22Rv1 (cell line): Measurements from ENCODE around the gene SLC22A31.

ENCODE experiments used
- H3K27ac ChIP-seq: fragments of 450-650 bp; 2 replicates; pipeline ENCODE4 v1.5.1; 2017
- ZFX ChIP-seq: fragments of 450-650 bp; IDR thresholded peaks from 2 replicates; pipeline ENCODE4 v1.6.1; 2017; ENCODE audit warnings: antibody characterized with exemption, borderline replicate concordance
- TF ChIP-seq, protein P1 (sequence below): fragments of 450-650 bp; IDR thresholded peaks from 2 replicates; pipeline ENCODE4 v1.5.1; 2017; ENCODE audit warnings: mild to moderate bottlenecking

The SLC22A31 gene

DNA sequence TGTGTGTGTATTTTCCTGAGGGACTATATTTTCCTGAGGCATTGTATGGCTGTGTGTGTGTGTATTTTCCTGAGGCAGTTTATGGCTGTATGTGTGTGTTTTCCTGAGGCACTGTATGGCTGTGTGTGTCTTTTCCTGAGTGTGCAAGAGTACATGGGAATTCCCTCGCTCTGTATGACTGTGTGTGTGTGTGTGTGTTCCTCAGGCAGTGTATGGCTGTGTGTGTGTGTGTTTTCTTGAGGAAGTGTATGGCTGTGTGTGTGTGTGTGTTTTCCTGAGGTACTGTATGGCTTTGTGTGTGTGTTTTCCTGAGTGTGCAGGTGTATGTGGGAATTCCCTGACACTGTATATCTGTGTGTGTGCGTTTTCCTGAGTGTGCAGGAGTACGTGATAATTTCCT lies 21.3 kb upstream of the SLC22A31 start:
- TF ChIP-seq, protein P1, sequence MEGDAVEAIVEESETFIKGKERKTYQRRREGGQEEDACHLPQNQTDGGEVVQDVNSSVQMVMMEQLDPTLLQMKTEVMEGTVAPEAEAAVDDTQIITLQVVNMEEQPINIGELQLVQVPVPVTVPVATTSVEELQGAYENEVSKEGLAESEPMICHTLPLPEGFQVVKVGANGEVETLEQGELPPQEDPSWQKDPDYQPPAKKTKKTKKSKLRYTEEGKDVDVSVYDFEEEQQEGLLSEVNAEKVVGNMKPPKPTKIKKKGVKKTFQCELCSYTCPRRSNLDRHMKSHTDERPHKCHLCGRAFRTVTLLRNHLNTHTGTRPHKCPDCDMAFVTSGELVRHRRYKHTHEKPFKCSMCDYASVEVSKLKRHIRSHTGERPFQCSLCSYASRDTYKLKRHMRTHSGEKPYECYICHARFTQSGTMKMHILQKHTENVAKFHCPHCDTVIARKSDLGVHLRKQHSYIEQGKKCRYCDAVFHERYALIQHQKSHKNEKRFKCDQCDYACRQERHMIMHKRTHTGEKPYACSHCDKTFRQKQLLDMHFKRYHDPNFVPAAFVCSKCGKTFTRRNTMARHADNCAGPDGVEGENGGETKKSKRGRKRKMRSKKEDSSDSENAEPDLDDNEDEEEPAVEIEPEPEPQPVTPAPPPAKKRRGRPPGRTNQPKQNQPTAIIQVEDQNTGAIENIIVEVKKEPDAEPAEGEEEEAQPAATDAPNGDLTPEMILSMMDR = no peak
- TF ChIP-seq ZFX = no peak
- H3K27ac ChIP-seq = no peak overlapping the region

DNA sequence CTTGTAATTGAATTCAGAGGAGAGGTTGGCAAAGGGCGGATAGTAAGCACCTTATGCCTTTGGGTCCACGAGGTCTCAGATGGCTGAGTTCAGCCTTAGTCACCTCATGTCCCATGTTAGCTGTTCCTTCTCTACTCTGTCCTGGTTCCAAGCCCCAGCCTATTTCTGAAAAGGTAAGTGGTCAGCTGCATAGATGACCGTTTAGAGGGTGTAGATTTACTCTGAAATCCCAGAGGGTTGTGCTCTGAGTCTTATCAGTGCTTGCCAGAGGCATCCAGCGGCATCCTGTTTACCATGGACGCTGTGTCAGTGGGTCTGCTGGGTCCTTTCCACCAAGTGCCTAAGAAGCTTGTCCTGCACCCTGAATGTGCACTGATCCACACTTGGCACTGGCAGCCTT lies 19.0 kb upstream of the SLC22A31 start:
- TF ChIP-seq, protein P1 = no peak
- TF ChIP-seq ZFX = no peak
- no peak overlapping the region for H3K27ac ChIP-seq

DNA sequence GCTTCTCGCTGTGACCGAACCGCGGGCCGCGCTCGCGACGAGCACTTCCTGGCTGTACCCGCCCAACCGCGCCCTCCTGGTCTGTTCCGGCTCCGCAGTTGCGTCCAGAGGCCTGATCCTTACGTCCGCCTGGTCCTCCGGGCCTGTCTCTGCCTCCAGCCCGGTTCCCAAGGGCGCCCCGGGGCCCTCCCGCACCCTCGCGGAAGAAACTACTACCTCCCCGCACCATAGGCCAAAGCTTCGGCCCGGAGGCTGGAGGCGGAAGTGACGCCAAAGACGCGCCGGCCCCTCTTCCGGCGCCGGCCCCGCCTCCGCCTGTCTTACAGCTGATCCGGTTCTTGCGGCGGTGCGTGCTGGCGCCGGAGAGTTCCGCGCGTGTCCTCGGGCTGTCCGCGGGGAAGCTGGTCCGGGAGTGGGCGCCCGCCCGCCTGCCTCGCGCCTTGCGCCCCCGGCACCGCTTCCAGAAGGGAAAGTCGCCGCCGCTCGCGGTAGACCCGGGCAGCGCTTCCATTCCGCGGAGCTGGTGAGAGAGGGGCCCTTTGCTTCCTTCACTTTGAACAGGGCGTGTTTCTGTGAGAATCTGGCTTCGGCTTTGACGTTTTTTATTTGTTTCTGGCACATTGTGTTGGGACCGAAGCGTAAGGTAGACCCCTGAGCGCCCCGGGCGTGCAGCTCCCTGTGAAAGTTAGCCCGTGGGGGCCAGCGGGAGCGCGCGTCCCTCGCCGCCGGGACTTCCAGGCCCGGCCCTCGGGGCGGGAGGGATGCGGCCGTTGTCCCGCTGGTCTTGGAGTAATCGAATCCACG lies 17.3 kb upstream of the SLC22A31 start, which contains the start of gene ZNF778:
Gene ZNF778 (plus strand): TSS at position 316 of the 804 bp plus-strand sequence. CDS start 3,425 bp downstream, outside the sequence.
- TF ChIP-seq, protein P1 = no peak
- TF ChIP-seq ZFX = no peak
- peak within 1 kb of the TSS; percentile 83 for H3K27ac ChIP-seq

DNA sequence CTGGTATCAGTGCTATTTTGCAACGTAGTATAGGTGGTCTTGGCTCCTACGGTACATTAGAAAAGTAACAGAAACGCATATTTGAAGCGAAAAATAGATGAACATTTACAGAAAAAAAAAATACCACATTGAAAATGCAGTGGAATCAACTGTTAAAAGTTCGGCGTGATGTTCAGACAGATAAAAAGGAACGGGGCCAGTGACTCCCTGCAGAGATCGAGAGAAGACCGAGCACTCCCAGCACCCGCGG lies 16.7 kb upstream of the SLC22A31 start:
- peak overlapping the region; percentile 83 for H3K27ac ChIP-seq
- no peak for TF ChIP-seq ZFX
- TF ChIP-seq, protein P1 = no peak

DNA sequence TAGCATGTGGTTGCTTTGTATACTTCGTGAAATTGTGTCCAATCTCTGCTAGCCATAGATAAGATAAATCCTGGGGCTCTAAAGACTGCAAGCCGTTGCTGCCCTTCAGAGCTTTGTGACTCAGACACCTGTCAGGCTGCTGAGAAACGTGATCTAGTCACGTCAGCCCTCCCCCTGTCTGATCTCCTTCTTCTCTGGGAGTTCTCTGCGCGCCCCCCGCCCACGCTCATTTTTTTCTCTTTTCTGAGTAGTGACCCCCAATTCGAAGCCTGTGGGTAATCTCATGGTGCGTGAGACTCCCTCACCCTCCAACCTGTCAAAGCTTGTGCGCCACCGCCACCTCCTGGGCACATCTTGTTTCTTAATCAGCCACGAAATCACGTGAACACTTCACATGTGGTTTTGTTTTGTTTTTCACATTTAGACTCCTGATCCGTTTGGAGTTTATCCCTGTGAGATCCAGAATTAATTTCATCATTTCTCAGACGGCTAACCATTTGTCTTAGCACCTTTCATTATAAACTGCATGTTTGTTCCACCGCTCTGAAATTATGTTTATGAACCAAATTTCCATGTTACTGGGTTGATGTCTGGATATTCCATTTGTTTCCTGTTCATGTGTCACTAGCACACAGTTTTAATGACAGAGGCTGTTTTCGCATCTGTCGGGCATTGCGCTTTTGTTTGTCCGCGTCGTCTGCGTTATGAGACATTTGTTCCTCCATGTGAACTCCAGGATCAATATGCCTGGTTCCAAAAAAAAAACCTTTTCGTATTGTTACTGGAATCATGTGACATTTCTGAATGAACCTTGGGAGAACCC lies 16.2 kb upstream of the SLC22A31 start:
- H3K27ac ChIP-seq = peak overlapping the region; percentile 83
- no peak for TF ChIP-seq ZFX
- TF ChIP-seq, protein P1 = peak; percentile 87

DNA sequence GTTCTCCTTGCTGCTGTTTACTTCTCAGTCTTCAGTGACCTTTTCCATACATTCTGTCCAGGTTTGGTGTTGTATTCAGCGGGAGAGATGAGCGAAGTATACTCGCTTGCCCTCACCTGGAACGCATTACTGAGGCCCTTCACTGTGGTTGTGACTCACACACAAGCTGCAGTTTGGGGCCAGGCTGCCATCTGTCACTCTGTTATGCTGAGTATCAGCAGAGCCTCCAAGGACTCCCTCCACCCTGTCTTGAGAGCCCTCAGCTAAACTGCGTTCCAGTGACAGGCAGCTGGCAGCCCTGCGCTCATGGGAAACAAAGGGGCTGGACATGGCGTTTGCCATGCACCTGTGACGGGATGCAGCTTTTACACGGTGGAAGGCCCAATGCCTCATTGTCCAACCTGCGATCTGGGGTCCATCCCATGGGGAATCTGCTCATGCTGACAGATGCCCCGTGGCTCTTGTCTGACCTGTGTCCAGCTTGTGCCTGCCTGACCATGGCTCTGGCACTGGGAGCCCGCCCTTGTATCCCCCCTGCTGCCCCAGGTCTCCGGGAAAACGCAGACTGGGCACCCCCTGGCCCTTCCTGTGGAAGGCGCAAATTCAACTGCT lies 10.7 kb upstream of the SLC22A31 start:
- no peak overlapping the region for H3K27ac ChIP-seq
- TF ChIP-seq, protein P1 = no peak
- no peak for TF ChIP-seq ZFX
